Fibroblast of mammary gland (primary cell): ENCODE data around the gene C17orf50.

Experiments
- DNase-seq: peaks from one replicate; pipeline ENCODE4 v3.0.0-alpha.2; 2010; ENCODE audit warnings: low read depth
- H3K4me3 ChIP-seq: 2 replicates; pipeline ENCODE4 v1.5.1; 2011; ENCODE audit warnings: low read depth, mild to moderate bottlenecking, low read length, moderate library complexity; ENCODE audit not compliant: control insufficient read depth
- CTCF ChIP-seq: conservative IDR thresholded peaks from 2 replicates; pipeline ENCODE4 v1.5.1; 2011; ENCODE audit warnings: low read depth, low read length, inconsistent platforms; ENCODE audit not compliant: control insufficient read depth, insufficient read depth

C17orf50 gene

GRCh38 chr17:35766903-35767510, 6.3 kb downstream of the C17orf50 start:
- peak; percentile 74 for TF ChIP-seq CTCF
- DNase-seq: peak; percentile 58
- H3K4me3 ChIP-seq: no peak overlapping the region

- no peak for DNase-seq
- no peak overlapping the region for H3K4me3 ChIP-seq
- TF ChIP-seq CTCF: no peak
These were observed 8.1 kb downstream of the C17orf50 start for GRCh38 chr17:35768797-35769196.

GRCh38 chr17:35769895-35770486, 9.3 kb downstream of the C17orf50 start:
- no peak for DNase-seq
- TF ChIP-seq CTCF: no peak
- H3K4me3 ChIP-seq: no peak overlapping the region

GRCh38 chr17:35773129-35773528, 12.4 kb downstream of the C17orf50 start:
- H3K4me3 ChIP-seq: no peak overlapping the region
- no peak for TF ChIP-seq CTCF
- DNase-seq: no peak

GRCh38 chr17:35773679-35774425, 13.2 kb downstream of the C17orf50 start:
- no peak for TF ChIP-seq CTCF
- no peak for DNase-seq

GRCh38 chr17:35774499-35774898, 13.8 kb downstream of the C17orf50 start:
- H3K4me3 ChIP-seq: no peak overlapping the region
- peak; percentile 32 for DNase-seq
- no peak for TF ChIP-seq CTCF

More at GRCh38 chr17:35773679-35774425, 13.2 kb downstream of the C17orf50 start:
- no peak overlapping the region for H3K4me3 ChIP-seq
